ENCODE data around the gene PSMD9.
"Not testable (repeated sequence)": the region's sequence is repeated elsewhere in the genome, so short reads cannot be mapped to it uniquely, and the experiment has no call there.

PSMD9 gene

GRCh38 chr12:121876080-121876447, 12.5 kb upstream of the PSMD9 start:
- H3K27ac ChIP-seq (ENCODE audit: low read length); H3K9me3 ChIP-seq (ENCODE audit: control insufficient read depth in 1 of 2, low read length in 2 of 2); H3K4me3 ChIP-seq (ENCODE audit: low read depth in 1 of 2, low read length in 2 of 2); H3K36me3 ChIP-seq (ENCODE audit: control insufficient read depth in 1 of 2, insufficient read depth in 2 of 2, low read length in 2 of 2); H3K27me3 ChIP-seq (ENCODE audit: low read depth, low read length): not testable (repeated sequence)
- H3K4me1 ChIP-seq (ENCODE audit: control insufficient read depth in 1 of 2, insufficient read depth in 2 of 2, low read length in 2 of 2), result peaks cover 0 to 11% of the 10 kb centered on the region in 2 donors

DNA sequence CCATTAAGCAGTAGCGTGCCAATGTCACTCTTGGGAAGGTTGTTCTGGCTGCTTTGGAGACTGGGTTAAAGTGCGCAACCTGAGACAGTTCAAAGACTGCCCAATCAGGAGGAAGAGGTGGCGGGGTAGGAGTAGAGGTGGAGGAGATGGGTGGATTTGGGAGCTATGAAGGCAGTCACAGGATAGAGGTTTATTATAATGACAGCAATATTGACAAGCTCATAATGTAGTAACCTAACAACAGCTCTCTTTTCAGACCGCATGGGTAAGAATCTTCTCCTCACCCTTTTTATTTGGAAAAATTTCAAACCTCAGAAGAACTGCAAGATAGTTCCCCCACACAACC, 5.3 kb upstream of the PSMD9 start:
- no peak overlapping the region for H3K27ac ChIP-seq (ENCODE audit: low read length)
- peaks cover 3 to 5% of the 10 kb centered on the region in 2 donors for H3K4me1 ChIP-seq (ENCODE audit: control insufficient read depth in 1 of 2, insufficient read depth in 2 of 2, low read length in 2 of 2)
- H3K27me3 ChIP-seq (ENCODE audit: low read depth, low read length), result no peaks in the 10 kb centered on the region
- H3K36me3 ChIP-seq (ENCODE audit: control insufficient read depth in 1 of 2, insufficient read depth in 2 of 2, low read length in 2 of 2), result no peaks in the 10 kb centered on the region
- no peaks in the 10 kb centered on the region for H3K9me3 ChIP-seq (ENCODE audit: control insufficient read depth in 1 of 2, low read length in 2 of 2)
- no peak overlapping the region for H3K4me3 ChIP-seq (ENCODE audit: low read depth in 1 of 2, low read length in 2 of 2)

GRCh38 chr12:121885129-121885528, 3.5 kb upstream of the PSMD9 start:
- H3K4me3 ChIP-seq (ENCODE audit: low read depth in 1 of 2, low read length in 2 of 2); H3K9me3 ChIP-seq (ENCODE audit: control insufficient read depth in 1 of 2, low read length in 2 of 2); H3K27ac ChIP-seq (ENCODE audit: low read length); H3K27me3 ChIP-seq (ENCODE audit: low read depth, low read length); H3K36me3 ChIP-seq (ENCODE audit: control insufficient read depth in 1 of 2, insufficient read depth in 2 of 2, low read length in 2 of 2): not testable (repeated sequence)
- H3K4me1 ChIP-seq (ENCODE audit: control insufficient read depth in 1 of 2, insufficient read depth in 2 of 2, low read length in 2 of 2), result peaks cover 13 to 14% of the 10 kb centered on the region in 2 donors

DNA sequence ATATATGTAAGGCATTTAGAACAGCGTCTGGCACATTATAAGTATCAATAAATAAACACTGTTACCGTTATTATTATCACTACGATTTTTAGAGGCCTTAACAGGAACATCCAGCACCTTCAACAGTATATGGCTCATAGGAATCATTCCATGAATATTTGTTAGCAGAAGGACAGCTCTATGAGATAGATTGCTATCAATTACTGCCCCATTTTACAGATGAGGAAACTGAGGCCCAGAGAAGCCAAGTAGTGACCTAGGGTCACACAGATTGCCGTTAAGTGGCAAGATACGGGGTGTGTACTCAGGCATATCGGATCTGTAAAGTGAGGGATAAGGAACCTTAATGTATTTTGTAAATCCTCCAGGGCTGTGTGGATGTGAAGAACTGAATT, 510 bp upstream of the PSMD9 start:
- Histone ChIP-seq H3K9me3 (ENCODE audit: control insufficient read depth in 1 of 2, low read length in 2 of 2) (no peaks in the 10 kb centered on the region), H3K27ac (ENCODE audit: low read length) (peak overlapping the region; percentile 56), H3K27me3 (ENCODE audit: low read depth, low read length) (no peaks in the 10 kb centered on the region), H3K36me3 (ENCODE audit: control insufficient read depth in 1 of 2, insufficient read depth in 2 of 2, low read length in 2 of 2) (peaks cover 0 to 6% of the 10 kb centered on the region in 2 donors), H3K4me3 (ENCODE audit: low read depth in 1 of 2, low read length in 2 of 2) (peak overlapping the region; percentile 92), H3K4me1 (ENCODE audit: control insufficient read depth in 1 of 2, insufficient read depth in 2 of 2, low read length in 2 of 2) (peaks cover 13 to 20% of the 10 kb centered on the region in 2 donors)

DNA sequence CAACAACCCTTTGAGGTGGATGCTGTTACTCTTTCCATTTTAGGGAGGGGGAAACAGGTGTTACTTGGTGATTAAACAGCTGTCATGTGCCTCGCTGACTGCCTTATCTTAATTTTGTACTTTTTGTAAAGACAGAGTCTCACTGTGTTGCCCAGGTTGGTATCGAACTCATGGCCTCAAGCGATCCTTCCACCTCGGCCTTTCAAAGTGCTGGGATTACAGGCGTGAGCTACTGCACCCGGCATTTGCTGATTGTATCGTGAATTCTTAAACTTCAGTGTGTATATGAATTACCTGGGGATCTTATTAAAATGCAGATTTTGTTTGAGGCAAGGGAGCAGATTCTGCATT, 659 bp downstream of the PSMD9 start:
- Histone ChIP-seq H3K27me3 (ENCODE audit: low read depth, low read length) (no peaks in the 10 kb centered on the region), H3K4me3 (ENCODE audit: low read depth in 1 of 2, low read length in 2 of 2) (peak overlapping the region; percentile 92), H3K9me3 (ENCODE audit: control insufficient read depth in 1 of 2, low read length in 2 of 2) (no peaks in the 10 kb centered on the region), H3K27ac (ENCODE audit: low read length) (peak overlapping the region; percentile 90), H3K4me1 (ENCODE audit: control insufficient read depth in 1 of 2, insufficient read depth in 2 of 2, low read length in 2 of 2) (peaks cover 18 to 28% of the 10 kb centered on the region in 2 donors), H3K36me3 (ENCODE audit: control insufficient read depth in 1 of 2, insufficient read depth in 2 of 2, low read length in 2 of 2) (peaks cover 0 to 12% of the 10 kb centered on the region in 2 donors)

GRCh38 chr12:121889661-121890060, 1.1 kb downstream of the PSMD9 start:
- H3K27me3 ChIP-seq (ENCODE audit: low read depth, low read length); H3K9me3 ChIP-seq (ENCODE audit: control insufficient read depth in 1 of 2, low read length in 2 of 2): not testable (repeated sequence)
- Histone ChIP-seq H3K4me1 (ENCODE audit: control insufficient read depth in 1 of 2, insufficient read depth in 2 of 2, low read length in 2 of 2) (peaks cover 19 to 30% of the 10 kb centered on the region in 2 donors), H3K4me3 (ENCODE audit: low read depth in 1 of 2, low read length in 2 of 2) (peak overlapping the region; percentile 92), H3K36me3 (ENCODE audit: control insufficient read depth in 1 of 2, insufficient read depth in 2 of 2, low read length in 2 of 2) (peaks cover 0 to 14% of the 10 kb centered on the region in 2 donors), H3K27ac (ENCODE audit: low read length) (peak overlapping the region; percentile 90)

GRCh38 chr12:121892673-121893561, 4.3 kb downstream of the PSMD9 start:
- no peak overlapping the region for H3K4me3 ChIP-seq (ENCODE audit: low read depth in 1 of 2, low read length in 2 of 2)
- H3K9me3 ChIP-seq (ENCODE audit: control insufficient read depth in 1 of 2, low read length in 2 of 2), result no peaks in the 10 kb centered on the region
- no peaks in the 10 kb centered on the region for H3K27me3 ChIP-seq (ENCODE audit: low read depth, low read length)
- H3K4me1 ChIP-seq (ENCODE audit: control insufficient read depth in 1 of 2, insufficient read depth in 2 of 2, low read length in 2 of 2), result peaks cover 17 to 30% of the 10 kb centered on the region in 2 donors
- peaks cover 12 to 34% of the 10 kb centered on the region in 2 donors for H3K36me3 ChIP-seq (ENCODE audit: control insufficient read depth in 1 of 2, insufficient read depth in 2 of 2, low read length in 2 of 2)
- H3K27ac ChIP-seq (ENCODE audit: low read length), result no peak overlapping the region

GRCh38 chr12:121893961-121894460, 5.4 kb downstream of the PSMD9 start:
- peaks cover 16 to 38% of the 10 kb centered on the region in 2 donors for H3K36me3 ChIP-seq (ENCODE audit: control insufficient read depth in 1 of 2, insufficient read depth in 2 of 2, low read length in 2 of 2)

DNA sequence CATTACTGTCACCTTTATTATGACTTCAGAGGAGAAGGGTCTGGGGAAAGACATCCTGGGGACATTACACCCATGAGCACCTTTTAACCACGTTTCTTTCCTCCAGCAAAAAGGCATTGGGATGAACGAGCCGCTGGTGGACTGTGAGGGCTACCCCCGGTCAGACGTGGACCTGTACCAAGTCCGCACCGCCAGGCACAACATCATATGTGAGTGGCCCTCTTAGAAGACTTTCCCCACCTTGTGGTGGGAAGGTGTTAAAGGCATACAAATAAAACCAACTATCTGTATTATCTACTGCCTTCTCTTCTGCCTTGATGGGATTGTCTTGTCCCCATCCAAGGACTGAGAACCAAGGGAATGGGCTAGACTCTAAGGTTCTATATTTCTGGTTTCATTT, 6.0 kb downstream of the PSMD9 start:
- Histone ChIP-seq H3K27me3 (ENCODE audit: low read depth, low read length) (no peaks in the 10 kb centered on the region), H3K4me1 (ENCODE audit: control insufficient read depth in 1 of 2, insufficient read depth in 2 of 2, low read length in 2 of 2) (peaks cover 8 to 21% of the 10 kb centered on the region in 2 donors), H3K4me3 (ENCODE audit: low read depth in 1 of 2, low read length in 2 of 2) (no peak overlapping the region), H3K36me3 (ENCODE audit: control insufficient read depth in 1 of 2, insufficient read depth in 2 of 2, low read length in 2 of 2) (peaks cover 20 to 45% of the 10 kb centered on the region in 2 donors), H3K9me3 (ENCODE audit: control insufficient read depth in 1 of 2, low read length in 2 of 2) (no peaks in the 10 kb centered on the region), H3K27ac (ENCODE audit: low read length) (no peak overlapping the region)

More at GRCh38 chr12:121893961-121894460, 5.4 kb downstream of the PSMD9 start:
- no peaks in the 10 kb centered on the region for H3K9me3 ChIP-seq (ENCODE audit: control insufficient read depth in 1 of 2, low read length in 2 of 2)
- no peak overlapping the region for H3K27ac ChIP-seq (ENCODE audit: low read length)
- no peak overlapping the region for H3K4me3 ChIP-seq (ENCODE audit: low read depth in 1 of 2, low read length in 2 of 2)
- H3K27me3 ChIP-seq (ENCODE audit: low read depth, low read length), result no peaks in the 10 kb centered on the region
- H3K4me1 ChIP-seq (ENCODE audit: control insufficient read depth in 1 of 2, insufficient read depth in 2 of 2, low read length in 2 of 2), result peaks cover 13 to 26% of the 10 kb centered on the region in 2 donors

DNA sequence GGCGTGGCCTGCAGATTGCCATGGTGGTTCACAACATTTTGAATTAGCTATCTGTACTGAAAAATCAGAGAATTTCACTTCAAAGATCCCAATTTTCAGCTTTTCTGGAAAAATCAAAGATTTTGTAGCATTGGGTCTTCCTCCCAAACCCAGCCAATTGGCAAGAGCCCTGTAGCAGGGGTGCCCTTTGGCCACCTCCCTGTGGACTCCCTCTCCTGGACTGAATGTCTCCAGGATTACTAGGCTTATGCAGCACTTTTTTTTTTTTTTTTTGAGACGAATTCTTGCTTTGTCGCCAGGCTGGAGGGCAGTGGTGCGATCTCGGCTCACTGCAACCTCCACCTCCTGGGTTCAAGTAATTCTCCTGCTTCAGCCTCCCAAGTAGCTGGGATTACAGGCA, 9.7 kb downstream of the PSMD9 start:
- H3K4me3 ChIP-seq (ENCODE audit: low read depth in 1 of 2, low read length in 2 of 2), result no peak overlapping the region
- H3K27me3 ChIP-seq (ENCODE audit: low read depth, low read length), result no peaks in the 10 kb centered on the region
- H3K4me1 ChIP-seq (ENCODE audit: control insufficient read depth in 1 of 2, insufficient read depth in 2 of 2, low read length in 2 of 2), result peaks cover 6 to 9% of the 10 kb centered on the region in 2 donors
- H3K9me3 ChIP-seq (ENCODE audit: control insufficient read depth in 1 of 2, low read length in 2 of 2), result no peaks in the 10 kb centered on the region
- peaks cover 43 to 72% of the 10 kb centered on the region in 2 donors for H3K36me3 ChIP-seq (ENCODE audit: control insufficient read depth in 1 of 2, insufficient read depth in 2 of 2, low read length in 2 of 2)
- no peak overlapping the region for H3K27ac ChIP-seq (ENCODE audit: low read length)

- Histone ChIP-seq H3K27me3 (ENCODE audit: low read depth, low read length) (no peaks in the 10 kb centered on the region), H3K4me1 (ENCODE audit: control insufficient read depth in 1 of 2, insufficient read depth in 2 of 2, low read length in 2 of 2) (no peaks in the 10 kb centered on the region), H3K27ac (ENCODE audit: low read length) (no peak overlapping the region), H3K36me3 (ENCODE audit: control insufficient read depth in 1 of 2, insufficient read depth in 2 of 2, low read length in 2 of 2) (peaks cover 50 to 75% of the 10 kb centered on the region in 2 donors), H3K9me3 (ENCODE audit: control insufficient read depth in 1 of 2, low read length in 2 of 2) (no peaks in the 10 kb centered on the region), H3K4me3 (ENCODE audit: low read depth in 1 of 2, low read length in 2 of 2) (no peak overlapping the region)
Observed at GRCh38 chr12:121899590-121899989, 11.0 kb downstream of the PSMD9 start.
